Upper lobe of left lung (tissue), 4 donors: ENCODE data around the gene KLF13.

Source experiments
- POLR2AphosphoS5 ChIP-seq, 2 donors: sonication (generic); formaldehyde crosslinking; IDR thresholded peaks; one replicate each; pipeline ENCODE4 v1.5.1; 2017; ENCODE audit warnings: antibody characterized with exemption in 2 of 2
- TF ChIP-seq, protein P1 (sequence below), 6 experiments: fragments of 450-650 bp in 4 of 6; fragments of 200-600 bp in 2 of 6; sonication (generic) in 2 of 6; IDR thresholded peaks; one replicate each; pipeline ENCODE4 v1.5.1; 2016 to 2019; ENCODE audit warnings: antibody characterized with exemption in 6 of 6

DNA sequence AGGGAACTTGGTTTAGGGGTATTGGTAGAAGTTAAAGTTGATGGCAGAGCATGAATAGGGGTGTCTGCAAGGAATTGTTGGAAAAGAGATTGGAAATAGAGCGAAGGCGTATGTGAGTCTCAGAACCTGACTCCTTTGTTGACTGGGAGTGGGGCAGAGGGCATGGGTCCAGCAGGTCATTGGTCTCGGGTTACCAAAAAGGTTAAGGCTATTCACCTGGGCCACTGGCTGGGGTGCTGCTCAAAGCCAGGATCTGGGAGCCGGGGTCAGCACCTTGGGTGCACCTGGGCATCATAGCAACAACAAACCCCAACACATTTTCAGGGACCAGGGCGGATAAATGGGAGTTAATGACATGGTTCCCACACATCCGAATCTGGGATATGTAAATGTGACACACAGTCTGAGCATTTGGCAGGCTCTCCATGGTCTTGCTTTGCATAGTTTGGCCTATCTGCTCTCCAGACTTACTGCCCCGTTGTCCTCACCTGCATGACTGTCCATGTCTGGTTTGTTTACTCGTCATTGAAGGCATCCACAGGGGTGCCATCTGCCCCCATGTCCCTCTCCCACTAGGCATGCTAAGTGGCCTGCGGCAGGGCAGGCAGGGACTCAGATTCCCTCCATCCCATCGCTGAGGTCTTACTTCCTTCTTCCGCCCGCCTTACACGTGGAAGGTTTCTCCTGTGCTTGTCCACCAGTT is 10.1 kb downstream of the KLF13 start:
- TF ChIP-seq, protein P1, sequence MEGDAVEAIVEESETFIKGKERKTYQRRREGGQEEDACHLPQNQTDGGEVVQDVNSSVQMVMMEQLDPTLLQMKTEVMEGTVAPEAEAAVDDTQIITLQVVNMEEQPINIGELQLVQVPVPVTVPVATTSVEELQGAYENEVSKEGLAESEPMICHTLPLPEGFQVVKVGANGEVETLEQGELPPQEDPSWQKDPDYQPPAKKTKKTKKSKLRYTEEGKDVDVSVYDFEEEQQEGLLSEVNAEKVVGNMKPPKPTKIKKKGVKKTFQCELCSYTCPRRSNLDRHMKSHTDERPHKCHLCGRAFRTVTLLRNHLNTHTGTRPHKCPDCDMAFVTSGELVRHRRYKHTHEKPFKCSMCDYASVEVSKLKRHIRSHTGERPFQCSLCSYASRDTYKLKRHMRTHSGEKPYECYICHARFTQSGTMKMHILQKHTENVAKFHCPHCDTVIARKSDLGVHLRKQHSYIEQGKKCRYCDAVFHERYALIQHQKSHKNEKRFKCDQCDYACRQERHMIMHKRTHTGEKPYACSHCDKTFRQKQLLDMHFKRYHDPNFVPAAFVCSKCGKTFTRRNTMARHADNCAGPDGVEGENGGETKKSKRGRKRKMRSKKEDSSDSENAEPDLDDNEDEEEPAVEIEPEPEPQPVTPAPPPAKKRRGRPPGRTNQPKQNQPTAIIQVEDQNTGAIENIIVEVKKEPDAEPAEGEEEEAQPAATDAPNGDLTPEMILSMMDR (IDR thresholded peaks at IDR 0.05): no peak
- TF ChIP-seq POLR2AphosphoS5 (IDR thresholded peaks at IDR 0.05): no peak
